ENCODE measurements around the gene ABCD1.

DNA sequence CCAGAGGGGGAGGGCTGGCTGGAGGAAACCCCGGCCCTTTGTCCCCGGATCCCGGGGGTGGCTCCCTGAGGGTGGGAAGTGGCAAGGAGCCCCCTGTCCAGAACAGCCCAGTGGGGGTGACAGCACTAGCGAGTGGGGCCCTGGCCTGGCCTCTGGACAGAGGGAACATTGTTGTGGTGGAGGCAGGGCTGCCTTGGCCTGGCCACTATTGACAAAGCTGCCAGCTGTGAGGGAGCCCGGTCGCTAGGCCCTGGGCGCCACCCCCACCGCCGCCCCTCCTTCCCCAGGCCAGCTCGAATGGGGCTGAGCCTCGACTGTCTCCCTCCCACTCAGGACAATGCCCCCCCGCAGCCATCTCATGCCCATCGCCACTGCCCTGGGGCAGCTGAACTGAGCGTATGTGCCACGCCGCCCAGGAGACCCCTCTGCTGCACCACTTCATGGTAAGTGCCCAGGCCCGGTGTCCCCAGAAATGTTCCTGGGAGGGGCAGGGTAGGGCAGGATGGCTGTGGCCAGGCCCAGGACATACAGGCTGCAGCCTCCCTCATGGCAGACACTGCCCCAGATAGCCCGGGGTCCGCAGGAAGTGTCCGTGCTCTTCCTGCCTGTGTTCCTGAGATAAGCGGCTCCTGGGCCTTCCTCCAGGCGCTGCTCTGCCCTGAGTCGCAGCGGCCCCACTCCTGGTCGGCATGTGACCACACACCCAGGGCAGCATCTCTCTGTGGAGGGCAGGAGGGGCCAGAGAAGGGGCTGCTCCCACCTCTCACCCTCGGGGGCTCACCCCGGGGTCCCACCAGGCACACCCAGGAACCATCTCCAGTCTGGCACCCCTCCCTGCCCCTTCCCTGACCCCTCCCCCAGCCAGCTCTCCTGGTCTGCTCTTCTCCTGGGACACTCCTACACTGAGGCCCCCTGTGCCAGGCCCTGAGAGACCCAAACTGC is 40.8 kb downstream of the ABCD1 start:
- TF ChIP-seq POLR2AphosphoS5 (IDR thresholded peaks at IDR 0.05; ENCODE audit: insufficient read depth in 1 of 2, low read depth in 1 of 2) = no peak
- TF ChIP-seq CTCF (IDR thresholded peaks at IDR 0.05) = no peak
